Osteoblast (primary cell): ENCODE data around the gene AGO1. TPM values are rescaled to one million over a fixed set of nuclear protein-coding genes. Genes with fewer than 3 reads are reported as not detected.

Experiments used
- DNase-seq: peaks from one replicate; pipeline ENCODE4 v3.0.0; 2011; ENCODE audit warnings: low spot score, mixed read lengths; ENCODE audit not compliant: insufficient read length; ENCODE audit errors: missing footprints
- H2AFZ ChIP-seq: 2 replicates; pipeline ENCODE4 v1.6.0; 2011; ENCODE audit warnings: mild to moderate bottlenecking, low read length
- H3K27ac ChIP-seq: 2 replicates; pipeline ENCODE4 v1.5.1; 2011; ENCODE audit warnings: mild to moderate bottlenecking, low read depth, low read length, moderate library complexity
- H3K27me3 ChIP-seq: 2 replicates; pipeline ENCODE4 v1.6.0; 2012; ENCODE audit warnings: mild to moderate bottlenecking, control low read depth, inconsistent platforms, low read length, moderate library complexity; ENCODE audit not compliant: insufficient read depth
- H3K36me3 ChIP-seq: 2 replicates; pipeline ENCODE4 v1.5.1; 2011; ENCODE audit warnings: mild to moderate bottlenecking, low read length, control low read depth, moderate library complexity; ENCODE audit not compliant: insufficient read depth
- H3K4me1 ChIP-seq: 2 replicates; pipeline ENCODE4 v1.5.1; 2011; ENCODE audit warnings: mild to moderate bottlenecking, low read length, control low read depth, moderate library complexity; ENCODE audit not compliant: insufficient read depth
- H3K4me2 ChIP-seq: 2 replicates; pipeline ENCODE4 v1.6.0; 2011; ENCODE audit warnings: mild to moderate bottlenecking, low read length; ENCODE audit not compliant: insufficient read depth
- H3K4me3 ChIP-seq: fragments of 200-600 bp; sonication (generic); 3 replicates; pipeline ENCODE4 v1.5.1; 2012; ENCODE audit warnings: mild to moderate bottlenecking, low read length, inconsistent platforms; ENCODE audit not compliant: insufficient read depth
- H3K79me2 ChIP-seq: 2 replicates; pipeline ENCODE4 v1.6.0; 2012; ENCODE audit warnings: mild to moderate bottlenecking, low read length, control low read depth, inconsistent platforms; ENCODE audit not compliant: insufficient read depth
- H3K9me3 ChIP-seq: 2 replicates; pipeline ENCODE4 v1.5.1; 2011; ENCODE audit warnings: low read depth, low read length, control low read depth
- H4K20me1 ChIP-seq: 2 replicates; pipeline ENCODE4 v1.6.0; 2012; ENCODE audit warnings: mild to moderate bottlenecking, low read length, control low read depth; ENCODE audit not compliant: insufficient read depth
- total RNA-seq: library from RNA; depleted of rRNA; stranded (reverse); fragments of >200 nt; gene quantifications from 2 replicates; pipeline ENCODE4 v1.2.3, GENCODE V29; 2012
- TF ChIP-seq, protein P1 (sequence below): IDR thresholded peaks from 2 replicates; pipeline ENCODE4 v1.5.1; 2011; ENCODE audit warnings: mild to moderate bottlenecking, low read depth, low read length, moderate library complexity; ENCODE audit errors: extremely low read depth

The AGO1 gene
- total RNA-seq, 1 donor: 20.6 TPM

DNA sequence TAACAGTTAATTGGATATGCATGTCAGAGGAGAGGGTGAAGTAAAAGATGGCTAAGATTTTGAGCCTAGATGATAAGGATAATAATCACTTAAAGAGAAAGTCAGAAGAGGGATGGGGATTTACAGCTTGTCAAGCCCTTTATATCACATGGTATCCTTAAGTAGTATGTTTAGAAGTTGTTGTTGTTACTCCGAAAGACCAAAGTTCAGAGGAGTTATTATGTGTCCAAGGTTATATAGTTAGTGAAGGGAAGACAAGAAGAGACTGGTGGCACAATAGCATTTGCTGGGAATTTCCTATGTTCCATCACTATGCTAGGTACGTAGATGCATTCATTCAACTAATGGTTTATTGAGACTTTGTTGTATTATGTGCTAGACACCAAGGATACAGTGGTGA, 30.8 kb upstream of the AGO1 start:
- Histone ChIP-seq H3K79me2 (no peaks in the 10 kb centered on the region), H2AFZ (no peak overlapping the region), H3K27ac (no peak overlapping the region), H3K27me3 (no peaks in the 10 kb centered on the region), H3K4me1 (peaks cover 6% of the 10 kb centered on the region), H3K36me3 (peaks cover 39% of the 10 kb centered on the region), H3K4me3 (no peak overlapping the region), H3K9me3 (no peaks in the 10 kb centered on the region), H3K4me2 (no peak overlapping the region), H4K20me1 (no peaks in the 10 kb centered on the region)
- DNase-seq: no peak
- TF ChIP-seq, protein P1, sequence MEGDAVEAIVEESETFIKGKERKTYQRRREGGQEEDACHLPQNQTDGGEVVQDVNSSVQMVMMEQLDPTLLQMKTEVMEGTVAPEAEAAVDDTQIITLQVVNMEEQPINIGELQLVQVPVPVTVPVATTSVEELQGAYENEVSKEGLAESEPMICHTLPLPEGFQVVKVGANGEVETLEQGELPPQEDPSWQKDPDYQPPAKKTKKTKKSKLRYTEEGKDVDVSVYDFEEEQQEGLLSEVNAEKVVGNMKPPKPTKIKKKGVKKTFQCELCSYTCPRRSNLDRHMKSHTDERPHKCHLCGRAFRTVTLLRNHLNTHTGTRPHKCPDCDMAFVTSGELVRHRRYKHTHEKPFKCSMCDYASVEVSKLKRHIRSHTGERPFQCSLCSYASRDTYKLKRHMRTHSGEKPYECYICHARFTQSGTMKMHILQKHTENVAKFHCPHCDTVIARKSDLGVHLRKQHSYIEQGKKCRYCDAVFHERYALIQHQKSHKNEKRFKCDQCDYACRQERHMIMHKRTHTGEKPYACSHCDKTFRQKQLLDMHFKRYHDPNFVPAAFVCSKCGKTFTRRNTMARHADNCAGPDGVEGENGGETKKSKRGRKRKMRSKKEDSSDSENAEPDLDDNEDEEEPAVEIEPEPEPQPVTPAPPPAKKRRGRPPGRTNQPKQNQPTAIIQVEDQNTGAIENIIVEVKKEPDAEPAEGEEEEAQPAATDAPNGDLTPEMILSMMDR: no peak

DNA sequence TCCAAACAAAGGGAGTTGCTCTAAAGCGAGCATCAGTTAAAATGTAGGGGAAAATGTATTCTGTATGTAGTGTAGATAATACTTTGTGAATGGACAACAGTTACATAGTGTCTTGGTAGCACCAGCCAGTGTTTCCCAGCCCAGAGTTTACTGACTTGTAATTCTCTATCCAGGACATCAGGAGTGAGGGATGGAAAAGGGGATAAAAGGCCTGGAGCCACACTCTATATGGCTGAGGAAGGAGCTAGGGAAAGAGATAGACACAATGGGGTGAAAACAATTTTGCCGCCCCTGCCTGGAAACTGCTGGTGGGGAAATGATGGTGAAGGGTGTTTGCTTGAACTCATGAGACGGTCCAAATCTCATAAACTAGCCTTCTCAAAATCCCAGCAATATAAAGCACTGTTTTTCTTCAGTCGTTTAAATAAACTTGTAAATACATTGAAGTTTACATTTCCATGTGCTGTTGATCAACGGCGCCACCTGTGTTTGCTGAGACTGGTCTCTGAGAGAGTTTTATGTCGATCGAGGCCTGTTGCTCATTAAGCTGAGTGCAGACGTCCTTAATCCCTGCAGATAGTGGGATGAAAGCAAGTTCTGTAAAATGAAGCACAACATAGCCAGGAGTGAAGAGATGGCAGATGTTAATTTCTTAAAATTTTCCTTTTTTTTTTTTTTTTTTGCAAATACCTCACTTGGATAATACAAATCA, 27.9 kb upstream of the AGO1 start:
- Histone ChIP-seq H3K79me2 (no peaks in the 10 kb centered on the region), H4K20me1 (no peaks in the 10 kb centered on the region), H3K4me1 (peaks cover 6% of the 10 kb centered on the region), H3K27me3 (no peaks in the 10 kb centered on the region), H3K27ac (no peak overlapping the region), H2AFZ (no peak overlapping the region), H3K9me3 (no peaks in the 10 kb centered on the region), H3K4me2 (no peak overlapping the region), H3K4me3 (no peak overlapping the region), H3K36me3 (peaks cover 28% of the 10 kb centered on the region)
- DNase-seq: no peak
- TF ChIP-seq, protein P1: no peak

DNA sequence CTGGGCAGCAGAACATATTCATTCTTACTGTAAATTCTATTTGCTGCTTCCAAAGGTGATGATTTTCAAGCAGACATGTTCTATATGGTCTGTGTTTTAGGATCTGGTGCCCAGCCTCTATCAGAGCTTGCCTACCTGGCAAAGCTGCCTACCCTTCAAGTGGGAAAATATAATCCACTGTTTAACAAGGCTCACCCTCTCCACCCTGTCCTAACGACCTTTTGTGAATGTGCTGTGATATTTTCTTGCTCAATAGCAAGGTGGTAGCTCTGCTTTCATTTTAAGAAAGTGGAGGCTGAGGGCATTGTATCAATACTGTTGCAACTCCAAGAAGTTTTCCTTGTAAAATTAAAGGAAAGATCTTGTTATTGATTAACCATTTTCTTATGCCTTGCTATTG, 26.0 kb upstream of the AGO1 start:
- H3K79me2 ChIP-seq: no peaks in the 10 kb centered on the region
- H3K4me3 ChIP-seq: no peak overlapping the region
- no peaks in the 10 kb centered on the region for H3K27me3 ChIP-seq
- no peak overlapping the region for H3K4me2 ChIP-seq
- peaks cover 1% of the 10 kb centered on the region for H3K4me1 ChIP-seq
- TF ChIP-seq, protein P1: no peak
- DNase-seq: no peak
- no peak overlapping the region for H2AFZ ChIP-seq
- H3K9me3 ChIP-seq: no peaks in the 10 kb centered on the region
- no peak overlapping the region for H3K27ac ChIP-seq
- H4K20me1 ChIP-seq: no peaks in the 10 kb centered on the region
- H3K36me3 ChIP-seq: peaks cover 11% of the 10 kb centered on the region

DNA sequence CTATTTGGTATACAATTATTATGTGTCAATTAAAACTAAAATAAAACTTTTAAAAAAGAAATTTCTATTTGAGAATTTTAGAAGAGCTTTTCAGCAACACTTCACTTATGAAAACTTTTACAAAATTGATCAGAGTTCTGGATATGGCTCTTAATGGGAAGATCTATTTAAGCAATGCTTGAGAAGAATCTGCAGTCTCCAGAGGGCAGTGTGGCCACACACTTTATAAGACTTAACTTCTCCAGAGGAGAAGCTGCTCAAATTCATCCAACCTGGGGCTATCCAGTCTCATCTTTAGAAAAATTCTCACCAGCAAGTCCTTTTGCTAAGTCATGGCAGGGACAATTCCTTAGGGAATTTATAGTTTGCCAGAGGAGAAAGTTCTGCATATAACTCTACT, 25.2 kb upstream of the AGO1 start:
- DNase-seq: no peak

More for the DNA sequence above, 25.2 kb upstream of the AGO1 start:
- H3K79me2 ChIP-seq: no peaks in the 10 kb centered on the region
- no peaks in the 10 kb centered on the region for H3K4me1 ChIP-seq
- H3K27me3 ChIP-seq: no peaks in the 10 kb centered on the region
- peaks cover 11% of the 10 kb centered on the region for H3K36me3 ChIP-seq
- no peak overlapping the region for H3K4me3 ChIP-seq
- H3K9me3 ChIP-seq: no peaks in the 10 kb centered on the region
- H3K27ac ChIP-seq: no peak overlapping the region
- no peaks in the 10 kb centered on the region for H4K20me1 ChIP-seq
- H3K4me2 ChIP-seq: no peak overlapping the region
- TF ChIP-seq, protein P1: peak; percentile 27
- no peak overlapping the region for H2AFZ ChIP-seq
